GM08714 (cell line): Measurements from ENCODE around the gene KMT2D.

Source experiments
- H3K4me3 ChIP-seq: fragments of 200-500 bp; sonication (Bioruptor generic); 2 replicates; pipeline ENCODE4 v1.5.1; 2014; ENCODE audit warnings: mild to moderate bottlenecking, low read length, inconsistent platforms
- ZNF274 ChIP-seq: IDR thresholded peaks from 2 replicates; pipeline ENCODE4 v1.6.1; 2012; ENCODE audit warnings: mild to moderate bottlenecking, low read depth, low read length

Gene KMT2D

GRCh38 chr12:49060237-49061156 is at the start of gene KMT2D:
Gene KMT2D (minus strand): TSS chr12:49060794. CDS start chr12:49055324, 5,470 bp downstream.
- TF ChIP-seq ZNF274, result no peak
- peak within 1 kb of the TSS; percentile 95 for H3K4me3 ChIP-seq

DNA sequence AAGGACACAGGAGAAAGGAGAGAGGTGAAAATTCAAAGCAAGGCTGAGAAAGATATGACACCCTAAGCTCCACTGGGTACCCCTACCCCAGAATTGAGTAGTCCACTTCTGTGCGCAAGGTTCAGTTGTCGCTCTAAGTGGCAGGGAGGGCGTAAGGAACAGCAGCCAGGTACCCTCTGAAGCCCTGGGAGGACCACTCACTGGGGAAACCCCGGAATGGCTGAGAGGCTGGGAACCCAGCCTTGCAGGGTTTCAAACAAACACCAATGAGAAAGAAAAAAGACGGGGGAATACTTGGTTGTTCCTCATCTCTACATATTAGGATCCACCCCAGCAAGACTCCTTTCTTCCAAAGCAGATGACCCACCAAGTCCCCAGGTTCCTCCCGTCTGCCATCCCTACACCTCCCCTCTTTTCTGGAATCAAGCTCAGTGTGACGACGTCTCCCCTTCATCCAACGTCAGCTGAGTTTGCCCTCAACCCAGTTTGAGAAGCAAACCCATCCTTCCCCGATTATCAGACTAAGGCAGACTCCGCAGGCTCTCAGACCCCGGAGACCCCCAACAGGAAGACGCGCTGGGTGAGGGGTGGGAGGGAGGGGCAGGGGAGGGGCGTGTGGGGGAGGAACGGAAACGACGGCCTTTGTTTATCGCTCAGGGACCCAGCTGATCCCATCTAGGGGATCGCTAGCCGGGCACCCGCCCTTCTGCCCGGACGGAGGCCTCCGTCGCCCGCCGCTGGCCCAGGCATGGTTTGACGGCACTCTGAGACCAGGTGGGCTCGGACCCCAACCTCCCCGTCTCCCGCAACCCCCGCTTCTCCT is 49.3 kb upstream of the KMT2D start:
- H3K4me3 ChIP-seq, result peak overlapping the region; percentile 86
- no peak for TF ChIP-seq ZNF274

DNA sequence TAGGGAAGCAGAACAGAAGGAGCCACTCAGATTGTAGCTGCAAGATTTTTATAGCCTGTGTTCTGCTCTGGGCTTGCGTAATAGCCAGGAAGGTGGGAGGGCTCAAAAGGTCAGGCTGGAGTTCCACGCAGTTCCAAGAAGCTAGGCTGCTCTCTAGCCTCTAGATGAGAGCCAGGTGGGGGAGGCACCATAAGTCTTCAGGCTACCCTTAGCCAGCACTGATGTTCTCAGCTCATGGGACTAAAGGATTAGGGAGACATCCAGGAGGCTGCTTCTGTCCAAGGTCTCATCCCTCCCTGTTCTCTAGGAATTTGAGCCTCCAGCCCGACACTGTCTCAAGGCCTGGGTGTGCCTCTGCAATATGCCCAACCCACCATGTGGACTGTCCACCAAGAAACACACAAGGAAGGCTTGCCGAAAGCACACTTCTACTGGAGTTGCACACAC is 48.4 kb upstream of the KMT2D start:
- TF ChIP-seq ZNF274, result no peak
- no peak overlapping the region; the same call in 1 of the 2 replicates for H3K4me3 ChIP-seq

DNA sequence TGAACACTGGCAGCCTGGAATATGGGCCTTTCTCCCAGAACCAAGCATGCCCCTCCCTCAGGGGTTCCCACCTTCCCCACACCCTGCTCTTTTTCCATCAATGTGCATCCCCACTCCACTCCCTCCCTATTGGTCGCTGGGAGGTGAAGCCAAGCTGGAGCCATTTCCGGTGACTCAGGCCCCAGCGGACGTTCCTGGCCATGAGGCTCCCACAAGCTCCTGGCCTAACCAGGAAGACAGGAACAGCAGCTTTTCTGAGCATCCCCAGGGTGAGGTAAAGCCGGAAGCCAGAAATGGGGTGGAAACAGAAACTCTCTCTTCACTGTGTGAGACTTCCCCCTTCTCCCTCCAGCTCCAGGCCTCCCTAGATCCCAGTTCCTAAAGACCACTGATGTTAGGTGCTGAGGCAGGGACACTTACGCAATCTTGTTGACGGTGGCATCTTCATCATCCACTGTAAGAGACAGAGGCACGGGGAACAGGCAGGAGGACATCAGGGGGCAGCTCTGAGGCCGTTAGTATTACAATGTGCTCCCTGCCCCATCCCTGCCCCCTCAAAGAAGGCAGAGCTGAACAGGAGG is 45.0 kb upstream of the KMT2D start:
- no peak overlapping the region for H3K4me3 ChIP-seq
- no peak for TF ChIP-seq ZNF274

- TF ChIP-seq ZNF274, result no peak
- H3K4me3 ChIP-seq, result no peak overlapping the region
These were observed 44.2 kb upstream of the KMT2D start for GRCh38 chr12:49104822-49105221.

DNA sequence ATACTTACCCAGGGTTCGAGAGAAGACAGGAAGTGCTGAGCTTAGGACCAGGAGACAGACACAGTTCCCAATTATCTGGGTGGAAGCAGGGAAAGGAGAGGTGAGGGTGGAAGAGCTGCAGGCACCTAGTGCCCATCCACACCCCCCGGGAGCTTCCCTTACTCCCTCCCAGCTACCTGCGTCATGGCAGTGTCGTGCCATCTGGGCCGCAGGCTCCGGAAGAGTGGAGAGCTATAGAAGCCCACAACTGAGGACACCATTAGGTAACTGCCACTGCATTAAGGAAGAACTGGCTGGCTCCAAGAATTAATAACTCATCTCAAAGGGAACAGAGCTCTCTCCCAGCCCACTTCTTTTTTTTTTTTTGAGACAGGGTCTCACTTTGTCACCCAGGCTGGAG is 39.8 kb upstream of the KMT2D start:
- no peak for TF ChIP-seq ZNF274
- H3K4me3 ChIP-seq, result no peak overlapping the region

GRCh38 chr12:49098703-49099102 is 38.1 kb upstream of the KMT2D start:
- TF ChIP-seq ZNF274, result no peak
- no peak overlapping the region for H3K4me3 ChIP-seq

DNA sequence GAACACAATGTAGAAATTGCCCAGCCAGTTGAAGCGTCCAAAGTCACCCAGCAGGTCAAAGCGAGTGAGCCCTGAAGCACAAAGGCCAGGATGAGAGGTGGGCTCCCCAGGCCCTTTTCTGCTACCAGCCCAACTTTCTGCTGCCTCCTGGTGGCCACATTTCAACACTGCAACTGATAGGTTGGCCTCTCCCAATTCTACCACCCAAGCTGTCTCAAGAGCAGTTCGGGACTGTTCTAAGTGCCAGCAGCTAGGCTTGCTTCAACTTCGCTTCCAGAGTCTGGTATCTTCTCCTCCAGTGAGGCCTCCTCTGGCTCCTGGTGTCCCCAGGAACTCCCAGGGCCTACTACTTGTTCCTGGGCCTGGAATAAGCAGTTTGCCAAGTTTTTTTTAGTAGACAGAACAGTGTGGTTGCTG is 37.4 kb upstream of the KMT2D start:
- TF ChIP-seq ZNF274, result no peak
- no peak overlapping the region for H3K4me3 ChIP-seq

DNA sequence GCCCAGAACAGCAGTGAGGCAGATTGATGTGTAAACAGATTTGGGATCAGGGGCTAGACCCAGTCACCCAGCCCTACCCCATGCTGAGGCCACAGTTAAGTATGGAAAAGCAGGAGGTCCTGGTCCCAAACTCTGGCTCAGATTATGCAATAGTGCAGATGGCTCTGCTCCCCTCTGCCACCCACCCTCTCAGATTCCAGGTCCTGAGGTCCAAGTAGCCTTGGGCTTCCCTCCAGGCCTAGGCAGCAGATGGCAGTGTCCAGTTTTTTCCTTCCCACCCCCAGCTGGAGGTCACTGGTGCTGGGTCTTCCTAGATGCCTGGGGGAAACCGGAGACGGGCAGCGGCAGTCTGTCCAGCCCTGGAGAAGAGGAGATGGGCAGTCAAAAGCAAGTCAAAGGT is 36.8 kb upstream of the KMT2D start:
- no peak for TF ChIP-seq ZNF274
- no peak overlapping the region for H3K4me3 ChIP-seq

DNA sequence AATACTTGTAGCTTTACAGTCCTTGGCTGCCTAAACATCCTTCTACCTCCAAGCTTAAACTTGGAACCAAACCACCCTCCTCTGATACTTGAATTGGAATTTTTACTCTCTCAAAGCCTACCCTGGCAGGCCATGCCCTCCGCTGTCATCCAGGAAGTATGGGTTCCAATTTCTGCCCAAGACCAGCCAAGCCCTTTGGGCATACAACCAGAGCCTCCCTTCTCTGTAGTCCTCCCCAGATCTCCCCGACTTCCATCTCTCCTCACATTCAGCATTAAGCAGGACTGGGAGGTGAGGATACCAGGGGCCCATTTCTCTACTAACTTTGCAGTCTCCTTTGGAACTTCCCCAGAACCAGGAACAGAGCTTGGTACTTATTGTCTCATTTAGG is 34.4 kb upstream of the KMT2D start:
- no peak overlapping the region for H3K4me3 ChIP-seq
- TF ChIP-seq ZNF274, result no peak

- TF ChIP-seq ZNF274, result no peak
- H3K4me3 ChIP-seq, result no peak within 1 kb of the TSS
These were observed 33.8 kb upstream of the KMT2D start, which contains the start of gene DHH for GRCh38 chr12:49094160-49094974. Gene DHH (minus strand): TSS chr12:49094801. CDS start chr12:49094512, 289 bp downstream.

DNA sequence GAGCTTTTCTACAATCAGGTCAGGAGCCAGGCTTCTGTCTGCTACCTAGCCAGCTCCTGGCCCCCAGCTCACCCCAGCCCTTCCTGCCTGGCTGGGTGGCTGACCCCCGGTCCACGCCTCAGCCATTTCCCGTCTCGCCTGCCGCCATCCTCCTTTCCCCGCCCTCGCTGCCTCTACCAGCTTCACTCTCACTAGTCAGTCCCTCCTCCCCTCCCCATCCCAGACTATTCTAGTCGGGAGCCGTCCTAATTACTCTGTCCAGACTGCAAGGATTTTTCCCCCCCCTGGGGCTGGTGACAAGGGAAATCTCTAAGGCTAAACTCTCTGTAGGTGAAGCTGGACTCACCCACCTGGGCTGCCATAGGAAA is 33.2 kb upstream of the KMT2D start:
- no peak for TF ChIP-seq ZNF274
- H3K4me3 ChIP-seq, result no peak overlapping the region

DNA sequence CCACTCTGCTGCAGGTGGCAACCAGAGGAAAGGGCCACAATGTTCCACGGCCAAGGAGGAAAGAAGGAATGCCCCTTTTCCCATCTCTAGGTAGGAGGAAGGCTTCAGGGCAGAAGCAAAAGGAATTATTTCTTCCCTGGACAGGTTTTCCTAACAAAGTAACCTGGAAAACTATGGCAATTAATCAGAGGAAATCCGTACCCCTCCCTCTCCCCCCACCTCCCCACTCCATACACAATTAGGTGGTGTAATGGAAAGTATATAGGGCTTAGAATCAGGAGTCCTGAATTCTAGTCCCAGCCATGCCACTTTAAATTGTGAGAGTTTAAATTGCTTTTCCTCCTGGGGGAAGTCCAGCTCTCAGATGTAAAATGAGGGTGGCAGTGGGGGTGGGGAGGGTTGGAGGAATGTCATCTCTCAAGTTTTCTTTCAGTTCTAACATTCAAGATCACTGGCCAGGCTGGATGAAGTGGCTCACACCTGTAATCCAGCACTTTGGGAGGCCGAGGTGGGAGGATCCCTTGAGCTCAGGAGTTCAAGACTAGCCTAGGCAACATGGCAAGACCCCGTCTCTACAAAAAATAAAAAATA is 32.3 kb upstream of the KMT2D start:
- TF ChIP-seq ZNF274, result no peak

More for the DNA sequence above, 32.3 kb upstream of the KMT2D start:
- no peak overlapping the region for H3K4me3 ChIP-seq
